Neural crest cell (in vitro differentiated cells): ENCODE measurements around the gene ENTPD8. TPM values are rescaled to one million over a fixed set of nuclear protein-coding genes. Genes with fewer than 3 reads are reported as not detected.
"Not testable (repeated sequence)": the region's sequence is repeated elsewhere in the genome, so short reads cannot be mapped to it uniquely, and the experiment has no call there.

ENCODE experiments used
- DNase-seq: peaks from one replicate; pipeline ENCODE4 v3.0.0; 2021; ENCODE audit warnings: low read depth, mixed read lengths, low spot score
- H3K27ac Mint-ChIP-seq: one replicate; pipeline ENCODE4 v1.8.0; 2021; ENCODE audit warnings: mild to moderate bottlenecking, mixed read lengths; ENCODE audit not compliant: unreplicated experiment
- H3K27me3 Mint-ChIP-seq: 2 replicates; pipeline ENCODE4 v1.8.0; 2021; ENCODE audit warnings: low read depth, mild to moderate bottlenecking, mixed read lengths
- H3K36me3 Mint-ChIP-seq: 2 replicates; pipeline ENCODE4 v1.8.0; 2021; ENCODE audit warnings: low read depth, mild to moderate bottlenecking, mixed read lengths
- H3K4me1 Mint-ChIP-seq: 2 replicates; pipeline ENCODE4 v1.8.0; 2021; ENCODE audit warnings: mixed read lengths
- H3K4me3 Mint-ChIP-seq: one replicate; pipeline ENCODE4 v1.8.0; 2021; ENCODE audit warnings: mild to moderate bottlenecking, mixed read lengths
- H3K9me3 Mint-ChIP-seq: 2 replicates; pipeline ENCODE4 v1.8.0; 2021; ENCODE audit warnings: mixed read lengths
- microRNA-seq: library from miRNA; unstranded; fragments of <30 nt; microRNA quantifications from one replicate; pipeline ENCODE4, GENCODE V29; 2020
- total RNA-seq: library from RNA; stranded (reverse); gene quantifications from 2 replicates; pipeline ENCODE4 v1.2.1, GENCODE V29; 2021
- TF ChIP-seq, protein P1 (sequence below): fragments of 200-600 bp; sonication (generic); conservative IDR thresholded peaks from 2 replicates; pipeline ENCODE4 v1.5.0; 2021; ENCODE audit warnings: antibody characterized with exemption, mild to moderate bottlenecking

ENTPD8 gene
- total RNA-seq, 1 donor from 2014 or later = 0.12 TPM

GRCh38 chr9:137387891-137388560 lies 53.1 kb downstream of the ENTPD8 start:
- Mint-ChIP-seq H3K27ac (no peak overlapping the region), H3K27me3 (no peaks in the 10 kb centered on the region), H3K4me1 (peaks cover 12% of the 10 kb centered on the region), H3K36me3 (no peaks in the 10 kb centered on the region), H3K4me3 (no peak overlapping the region), H3K9me3 (no peaks in the 10 kb centered on the region)
- TF ChIP-seq, protein P1, sequence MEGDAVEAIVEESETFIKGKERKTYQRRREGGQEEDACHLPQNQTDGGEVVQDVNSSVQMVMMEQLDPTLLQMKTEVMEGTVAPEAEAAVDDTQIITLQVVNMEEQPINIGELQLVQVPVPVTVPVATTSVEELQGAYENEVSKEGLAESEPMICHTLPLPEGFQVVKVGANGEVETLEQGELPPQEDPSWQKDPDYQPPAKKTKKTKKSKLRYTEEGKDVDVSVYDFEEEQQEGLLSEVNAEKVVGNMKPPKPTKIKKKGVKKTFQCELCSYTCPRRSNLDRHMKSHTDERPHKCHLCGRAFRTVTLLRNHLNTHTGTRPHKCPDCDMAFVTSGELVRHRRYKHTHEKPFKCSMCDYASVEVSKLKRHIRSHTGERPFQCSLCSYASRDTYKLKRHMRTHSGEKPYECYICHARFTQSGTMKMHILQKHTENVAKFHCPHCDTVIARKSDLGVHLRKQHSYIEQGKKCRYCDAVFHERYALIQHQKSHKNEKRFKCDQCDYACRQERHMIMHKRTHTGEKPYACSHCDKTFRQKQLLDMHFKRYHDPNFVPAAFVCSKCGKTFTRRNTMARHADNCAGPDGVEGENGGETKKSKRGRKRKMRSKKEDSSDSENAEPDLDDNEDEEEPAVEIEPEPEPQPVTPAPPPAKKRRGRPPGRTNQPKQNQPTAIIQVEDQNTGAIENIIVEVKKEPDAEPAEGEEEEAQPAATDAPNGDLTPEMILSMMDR = no peak
- no peak for DNase-seq

DNA sequence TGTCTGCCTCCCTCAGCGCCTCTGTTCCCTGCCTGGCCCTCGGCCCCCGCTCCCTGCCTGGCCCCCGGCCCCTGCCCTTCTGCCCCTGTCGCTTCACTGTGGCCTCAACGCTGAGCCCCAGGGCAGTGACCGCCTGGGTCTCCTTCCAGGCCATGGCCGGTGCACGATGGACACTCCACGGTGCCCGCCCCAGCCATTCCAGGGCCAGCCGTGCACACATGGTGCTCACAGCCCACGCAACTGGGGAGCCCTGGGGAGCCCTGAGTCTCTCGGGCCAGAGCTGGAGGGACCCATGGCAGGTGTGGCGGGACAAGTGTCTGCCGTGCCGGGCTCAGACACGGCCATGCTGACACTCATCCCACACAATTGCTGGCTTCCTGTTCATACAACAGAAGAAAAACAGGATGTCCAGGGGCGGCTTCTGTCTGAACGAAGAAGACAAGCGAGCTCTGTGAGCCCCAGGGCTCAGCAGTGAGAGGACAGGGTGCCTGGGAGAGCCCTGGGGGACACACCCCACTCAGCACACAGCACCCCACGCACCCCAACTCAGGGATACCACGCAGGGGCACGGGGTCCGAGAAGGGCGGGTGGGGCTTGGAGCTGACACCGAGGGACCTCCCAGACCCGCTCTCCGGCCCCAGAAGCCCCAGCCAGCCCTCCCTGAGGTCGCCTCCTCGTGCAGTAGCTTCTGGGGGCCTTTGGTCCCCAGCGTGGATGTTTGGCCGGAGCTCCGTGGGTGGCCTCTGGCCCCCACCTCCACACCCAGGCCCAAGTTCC lies 53.9 kb downstream of the ENTPD8 start:
- no peak for DNase-seq
- TF ChIP-seq, protein P1 = no peak
- H3K4me1 Mint-ChIP-seq = peaks cover 14% of the 10 kb centered on the region
- H3K36me3 Mint-ChIP-seq = no peaks in the 10 kb centered on the region
- no peaks in the 10 kb centered on the region for H3K9me3 Mint-ChIP-seq
- H3K27me3 Mint-ChIP-seq = no peaks in the 10 kb centered on the region
- peak overlapping the region; percentile 83 for H3K27ac Mint-ChIP-seq
- no peak overlapping the region for H3K4me3 Mint-ChIP-seq

- peaks cover 17% of the 10 kb centered on the region for H3K4me1 Mint-ChIP-seq
- H3K9me3 Mint-ChIP-seq, H3K4me3 Mint-ChIP-seq, H3K27me3 Mint-ChIP-seq, DNase-seq, H3K27ac Mint-ChIP-seq, H3K36me3 Mint-ChIP-seq: not testable (repeated sequence)
These were observed 54.5 kb downstream of the ENTPD8 start for GRCh38 chr9:137386507-137387113.

- Mint-ChIP-seq H3K27me3 (no peaks in the 10 kb centered on the region), H3K36me3 (no peaks in the 10 kb centered on the region), H3K9me3 (no peaks in the 10 kb centered on the region), H3K27ac (no peak overlapping the region), H3K4me1 (peaks cover 13% of the 10 kb centered on the region), H3K4me3 (no peak overlapping the region)
- TF ChIP-seq, protein P1 = no peak
- DNase-seq = no peak
These were observed 56.0 kb downstream of the ENTPD8 start for GRCh38 chr9:137385061-137385655.

Small RNA genes lying within 50 kb of the gene (microRNA-seq; reads per million reads assigned to microRNA genes)
- gene MIR7114 = 16.6 reads per million, percentile 32 among the genes with 10 or more reads in this experiment

Other genes starting within 250 kb of the ENTPD8 start
- gene TPRN, start 240.6 kb downstream of the ENTPD8 start, total RNA-seq = 22.0 and 25.1 TPM in 2 replicates
- 45.0 and 49.7 TPM in 2 replicates for gene TMEM203, start 235.7 kb downstream of the ENTPD8 start, total RNA-seq
- 36.6 and 39.4 TPM in 2 replicates for gene NDOR1, start 235.7 kb downstream of the ENTPD8 start, total RNA-seq
- 9.7 and 10.1 TPM in 2 replicates for gene RNF208, start 219.1 kb downstream of the ENTPD8 start, total RNA-seq
- 1.2 and 1.6 TPM in 2 replicates for gene CYSRT1, start 216.2 kb downstream of the ENTPD8 start, total RNA-seq
- gene RNF224, start 213.9 kb downstream of the ENTPD8 start, total RNA-seq = 0.16 TPM in 1 of 2 replicates, not detected in the other
- gene SLC34A3, start 210.5 kb downstream of the ENTPD8 start, total RNA-seq = not detected in 2 replicates
- 329 and 336 TPM in 2 replicates for gene TUBB4B, start 200.1 kb downstream of the ENTPD8 start, total RNA-seq
- 0.26 TPM in 1 of 2 replicates, not detected in the other for gene STPG3, start 190.1 kb downstream of the ENTPD8 start, total RNA-seq
- 76.7 and 79.0 TPM in 2 replicates for gene NELFB, start 186.0 kb downstream of the ENTPD8 start, total RNA-seq
- 0.75 and 0.86 TPM in 2 replicates for gene TOR4A, start 163.6 kb downstream of the ENTPD8 start, total RNA-seq
- 31.7 and 33.7 TPM in 2 replicates for gene NRARP, start 139.1 kb downstream of the ENTPD8 start, total RNA-seq
- 15.1 and 17.6 TPM in 2 replicates for gene EXD3, start 18.2 kb downstream of the ENTPD8 start, total RNA-seq
- gene NOXA1, start 18.0 kb downstream of the ENTPD8 start, total RNA-seq = 0.89 and 0.98 TPM in 2 replicates
- 64.4 and 65.3 TPM in 2 replicates for gene NSMF, start 18.0 kb upstream of the ENTPD8 start, total RNA-seq
- gene PNPLA7, start 109.0 kb upstream of the ENTPD8 start, total RNA-seq = 1.8 and 2.2 TPM in 2 replicates
- 40.9 and 42.0 TPM in 2 replicates for gene MRPL41, start 110.5 kb upstream of the ENTPD8 start, total RNA-seq
- 59.0 and 63.0 TPM in 2 replicates for gene DPH7, start 137.6 kb upstream of the ENTPD8 start, total RNA-seq
- gene ZMYND19, start 149.2 kb upstream of the ENTPD8 start, total RNA-seq = 71.9 and 72.6 TPM in 2 replicates
- 18.1 and 20.1 TPM in 2 replicates for gene ARRDC1, start 164.3 kb upstream of the ENTPD8 start, total RNA-seq
- gene EHMT1, start 177.6 kb upstream of the ENTPD8 start, total RNA-seq = 163 and 167 TPM in 2 replicates